Activated T-cell treated with anti-CD3 and anti-CD28 coated beads for 48 hours (primary cell): ENCODE measurements around the gene SNED1.

Experiments
- DNase-seq: peaks from one replicate; pipeline ENCODE4 v3.0.0-alpha.2; 2020; ENCODE audit warnings: low read depth

Gene SNED1

DNA sequence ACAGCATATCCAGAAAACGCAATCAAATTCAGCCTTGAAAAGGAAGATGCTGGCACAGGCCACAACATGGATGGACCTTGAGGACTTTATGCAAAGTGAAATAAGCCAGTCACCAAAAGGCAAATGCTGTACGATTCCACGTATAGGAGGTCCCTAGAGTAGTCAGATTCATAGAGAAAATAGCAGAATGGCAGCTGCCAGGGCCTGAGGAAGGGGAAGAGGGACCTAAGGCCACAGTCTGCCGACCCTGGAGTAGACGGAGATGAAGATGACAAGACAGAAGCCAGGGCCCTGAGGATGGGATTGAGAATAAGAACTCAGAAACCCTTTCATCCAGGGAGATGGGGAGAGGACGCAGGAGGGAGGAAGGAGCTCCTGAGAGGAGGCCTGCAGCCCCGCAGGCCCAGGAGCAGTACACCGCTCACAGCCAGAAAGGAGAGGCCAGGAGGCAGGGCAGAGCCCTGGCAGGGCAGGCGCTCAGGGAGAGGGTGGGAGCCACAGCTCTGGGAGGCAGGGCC, 111.7 kb downstream of the SNED1 start:
- DNase-seq = no peak

DNA sequence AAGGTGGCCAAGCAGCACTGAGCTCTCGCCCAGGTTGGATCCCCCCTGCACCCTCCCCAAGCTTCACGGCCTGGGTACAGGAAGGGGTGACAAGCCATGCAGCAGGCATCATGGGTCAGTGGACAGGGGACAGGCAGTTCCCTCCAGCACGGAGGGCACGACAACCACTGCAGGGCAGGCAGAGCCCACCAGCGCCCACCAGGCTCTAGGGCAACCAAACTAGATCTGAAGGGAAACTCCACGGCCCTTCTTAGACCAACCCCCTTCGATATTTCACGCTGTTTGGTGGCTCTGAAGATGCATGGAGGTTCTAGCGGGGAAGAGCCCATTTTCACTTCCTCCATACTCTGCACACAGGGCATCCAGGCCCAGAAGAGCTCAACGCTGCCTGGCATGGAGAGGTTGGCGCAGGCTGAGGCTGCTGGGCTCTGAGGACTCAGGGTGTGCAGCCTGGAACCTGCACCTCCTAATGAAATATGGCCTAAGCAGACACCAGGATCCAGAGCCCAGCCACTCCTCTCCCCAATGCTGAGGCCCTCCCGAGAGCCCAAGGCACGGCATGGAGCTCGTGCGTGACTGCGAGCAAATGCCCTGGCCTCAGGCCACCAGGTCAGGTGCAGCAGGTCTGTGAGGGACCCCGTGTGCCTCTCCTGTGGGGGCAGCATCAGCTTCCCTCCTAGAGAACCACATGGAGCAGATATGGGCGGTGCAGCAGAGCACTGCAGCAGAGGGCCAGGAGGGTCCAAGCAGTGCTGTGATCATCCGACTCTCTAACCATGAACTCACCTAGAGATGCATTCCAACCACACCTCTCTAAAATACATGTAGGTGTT, 112.4 kb downstream of the SNED1 start:
- no peak for DNase-seq

DNA sequence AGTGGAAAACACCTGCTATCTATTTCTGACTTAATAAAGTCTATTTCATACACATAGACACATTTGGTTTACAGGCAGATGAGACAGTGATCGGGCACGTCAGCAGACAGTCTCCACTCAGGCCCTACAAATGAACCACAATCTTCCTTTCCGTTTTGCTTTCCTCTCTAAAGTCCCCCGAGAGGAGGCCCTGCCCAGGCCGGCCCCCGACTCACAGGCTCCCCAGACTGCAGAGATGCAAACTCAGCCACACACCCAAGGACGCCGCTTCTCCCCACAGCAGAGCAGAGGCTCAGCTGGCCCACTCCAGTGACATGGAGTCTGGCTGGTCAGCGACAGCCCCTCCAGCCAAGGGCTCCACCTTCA, 113.0 kb downstream of the SNED1 start:
- no peak for DNase-seq

DNA sequence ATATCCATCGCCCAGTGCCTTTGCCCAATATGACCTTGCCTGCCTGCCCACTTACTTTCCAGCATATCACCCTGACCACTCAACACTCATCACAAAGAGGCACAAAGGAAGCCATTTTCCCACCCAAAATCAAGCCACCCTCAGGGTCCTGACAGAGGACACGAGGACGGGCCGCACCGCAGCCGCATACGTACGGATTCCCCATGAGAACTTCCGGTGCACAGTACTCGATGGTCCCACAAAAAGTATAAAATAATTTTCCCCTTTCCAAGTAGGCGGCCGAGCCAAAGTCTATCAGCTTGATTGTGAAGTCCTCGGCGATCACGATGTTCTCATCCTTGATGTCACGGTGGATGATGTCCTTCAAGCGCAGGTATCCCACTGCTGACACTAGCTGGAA, 113.6 kb downstream of the SNED1 start:
- no peak for DNase-seq

DNA sequence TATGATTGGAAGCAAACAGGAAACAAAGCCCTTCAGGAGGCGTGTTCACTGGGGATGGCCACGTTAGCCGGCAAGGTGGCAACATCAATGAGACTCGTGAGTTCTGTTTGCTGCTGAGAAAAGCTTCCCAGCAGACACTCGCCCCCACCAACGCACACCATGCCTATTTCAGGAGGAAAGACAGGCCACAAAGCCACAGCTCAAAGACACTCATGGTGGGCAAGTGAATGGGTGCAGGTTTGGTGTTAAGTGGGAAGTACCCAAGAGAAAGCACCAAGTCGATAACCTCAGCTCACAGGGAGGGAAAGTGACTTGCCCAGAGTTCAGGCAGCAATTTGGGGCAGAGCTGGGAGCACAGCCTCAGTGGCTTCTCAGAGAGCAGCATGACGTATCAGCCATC, 114.2 kb downstream of the SNED1 start:
- DNase-seq = peak; percentile 43

DNA sequence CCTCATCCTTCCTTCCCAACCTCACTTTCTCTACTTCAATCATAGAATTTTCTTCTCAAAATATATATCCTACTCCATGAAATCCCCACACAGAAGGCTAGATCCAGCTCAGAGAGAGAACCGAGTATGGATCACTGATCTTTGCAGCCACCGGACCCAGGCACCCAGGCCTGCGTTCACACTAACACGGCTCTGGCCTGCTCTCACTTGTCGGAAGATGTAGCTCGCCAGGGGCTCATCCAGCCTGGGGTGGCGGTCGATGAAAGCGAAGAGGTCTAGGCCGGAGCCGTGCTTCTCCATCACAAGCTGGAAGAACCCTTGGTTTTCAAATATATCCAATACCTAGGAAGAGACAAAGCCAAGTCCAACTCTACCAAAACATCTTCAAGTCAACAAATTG, 116.4 kb downstream of the SNED1 start:
- no peak for DNase-seq

DNA sequence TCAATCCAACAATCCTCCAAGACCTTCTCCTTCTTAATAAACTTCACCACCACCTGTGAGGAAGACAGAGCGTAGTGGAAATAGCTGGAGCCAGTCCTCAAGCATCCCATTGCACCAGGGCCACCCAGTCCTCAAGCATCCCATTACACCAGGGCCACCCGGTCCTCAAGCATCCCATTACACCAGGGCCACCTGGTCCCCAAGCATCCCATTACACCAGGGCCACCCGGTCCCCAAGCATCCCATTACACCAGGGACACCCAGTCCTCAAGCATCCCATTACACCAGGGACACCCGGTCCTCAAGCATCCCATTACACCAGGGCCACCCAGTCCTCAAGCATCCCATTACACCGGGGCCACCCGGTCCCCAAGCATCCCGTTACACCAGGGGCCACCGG, 116.9 kb downstream of the SNED1 start:
- DNase-seq = no peak

DNA sequence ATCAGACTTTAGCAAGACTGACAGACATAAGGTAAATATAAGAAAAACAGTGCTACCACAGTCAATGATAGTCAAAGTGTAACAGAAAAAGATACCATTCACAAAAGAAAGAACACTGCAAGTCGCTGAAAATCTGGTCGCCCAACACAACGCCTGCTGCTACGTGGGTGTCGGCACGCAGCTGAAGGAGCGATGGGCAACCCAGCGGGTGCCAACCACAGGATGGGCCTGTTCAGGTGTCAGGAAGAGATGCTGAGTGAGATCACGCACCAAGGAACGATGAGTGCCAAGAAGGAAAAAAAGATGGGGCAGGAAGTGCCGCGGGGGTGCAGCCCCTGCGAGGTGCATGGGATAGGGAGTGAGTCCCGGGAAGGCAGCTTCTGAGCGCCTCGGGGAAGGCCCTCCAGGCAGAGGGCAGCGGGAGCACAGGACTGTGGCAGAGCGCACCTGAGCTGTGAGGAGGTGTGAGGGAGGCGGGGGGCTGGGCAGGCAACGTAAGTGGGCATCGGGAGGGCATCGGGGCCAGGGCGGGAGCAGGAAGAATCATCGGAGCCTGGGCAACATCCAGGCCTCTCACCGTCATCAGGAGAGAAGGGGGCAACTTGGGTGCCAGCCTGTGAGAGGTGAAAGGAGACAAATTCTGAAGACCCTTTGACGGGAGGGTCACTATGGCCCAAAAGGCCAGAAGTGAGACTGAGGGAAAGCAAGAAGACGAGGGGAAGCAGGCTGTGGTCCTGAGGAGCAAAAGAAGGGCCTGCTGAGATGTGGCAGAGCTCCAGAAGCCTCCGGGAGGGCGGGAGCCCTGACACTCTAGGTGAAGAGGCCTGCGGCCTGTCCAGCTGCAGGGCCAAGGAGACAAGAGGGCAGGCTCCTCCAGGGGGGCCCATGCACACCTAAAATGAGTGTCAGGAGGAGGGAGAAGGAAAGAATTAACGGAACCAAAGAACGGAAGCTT, 118.5 kb downstream of the SNED1 start:
- no peak for DNase-seq

DNA sequence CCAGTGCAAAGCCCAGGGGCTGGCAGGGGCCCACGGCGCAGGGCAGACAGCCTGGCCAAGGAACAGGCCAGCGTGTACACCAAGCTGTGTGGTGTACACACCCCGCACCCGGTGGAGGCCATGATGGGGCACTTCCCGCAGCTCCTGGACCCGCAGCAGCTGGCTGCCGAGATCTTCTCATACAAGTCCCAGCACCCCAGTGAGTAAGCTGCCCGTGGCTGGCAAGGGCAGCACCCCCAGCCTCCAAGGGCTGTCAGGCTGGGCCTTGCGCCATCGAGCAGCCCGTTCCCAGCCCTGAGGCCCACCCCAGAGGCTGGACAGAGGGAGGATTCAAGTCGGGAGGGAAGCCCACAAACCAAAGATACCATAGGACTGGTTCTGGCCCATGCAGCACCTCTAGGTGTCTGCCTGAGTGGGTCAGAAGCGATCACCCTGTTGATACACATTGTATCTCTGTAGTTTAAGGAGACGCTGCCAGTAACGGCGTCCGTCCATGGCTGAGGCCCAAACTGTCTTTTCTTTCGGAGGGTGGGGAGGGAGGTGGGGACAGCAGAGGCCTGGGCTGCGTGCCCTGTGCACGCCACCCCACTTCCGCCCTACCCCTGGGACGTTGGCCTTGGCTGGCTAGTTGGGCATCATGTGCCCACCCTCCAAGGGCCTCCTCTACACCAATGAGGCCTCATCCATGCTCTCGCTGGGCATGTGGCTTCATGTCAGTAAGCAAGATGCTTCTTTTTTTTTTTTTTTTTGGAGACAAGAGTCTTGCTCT, 120.5 kb downstream of the SNED1 start:
- DNase-seq = no peak

DNA sequence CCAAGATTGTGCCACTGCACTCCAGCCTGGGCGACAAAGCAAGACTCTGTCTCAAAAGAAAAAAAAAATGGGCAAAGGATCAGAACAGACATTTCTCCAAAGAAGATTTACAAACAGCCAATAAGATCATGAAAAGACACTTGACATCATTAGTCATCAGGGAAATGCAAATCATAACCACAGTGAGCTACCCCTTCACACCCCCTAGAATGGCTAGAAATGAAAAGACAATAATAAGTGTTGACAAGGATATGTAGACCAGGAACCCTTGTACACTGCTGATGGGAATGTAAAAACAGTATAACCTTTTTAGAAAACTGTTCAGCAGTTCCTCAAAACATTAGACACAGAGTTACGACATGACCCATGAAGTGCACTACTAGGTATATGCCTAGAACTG, 122.0 kb downstream of the SNED1 start:
- DNase-seq = no peak

DNA sequence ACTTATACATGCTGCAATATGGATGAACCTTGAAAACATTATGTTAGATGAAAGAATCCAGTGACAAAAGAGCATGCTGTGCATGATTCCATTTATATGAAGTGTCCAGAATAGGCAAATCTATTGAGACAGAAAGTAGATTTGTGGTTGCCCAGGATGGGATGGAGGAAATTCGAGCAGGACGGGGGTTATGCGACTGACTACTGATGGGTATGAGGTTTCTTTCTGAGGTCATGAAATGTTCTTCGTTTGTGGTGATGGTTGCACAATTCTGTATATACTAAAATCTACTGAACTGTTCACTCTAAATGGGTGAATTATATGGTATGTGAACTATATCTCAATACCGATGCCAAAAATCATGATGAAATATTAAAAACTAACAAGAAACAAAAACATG, 122.6 kb downstream of the SNED1 start:
- DNase-seq = no peak

DNA sequence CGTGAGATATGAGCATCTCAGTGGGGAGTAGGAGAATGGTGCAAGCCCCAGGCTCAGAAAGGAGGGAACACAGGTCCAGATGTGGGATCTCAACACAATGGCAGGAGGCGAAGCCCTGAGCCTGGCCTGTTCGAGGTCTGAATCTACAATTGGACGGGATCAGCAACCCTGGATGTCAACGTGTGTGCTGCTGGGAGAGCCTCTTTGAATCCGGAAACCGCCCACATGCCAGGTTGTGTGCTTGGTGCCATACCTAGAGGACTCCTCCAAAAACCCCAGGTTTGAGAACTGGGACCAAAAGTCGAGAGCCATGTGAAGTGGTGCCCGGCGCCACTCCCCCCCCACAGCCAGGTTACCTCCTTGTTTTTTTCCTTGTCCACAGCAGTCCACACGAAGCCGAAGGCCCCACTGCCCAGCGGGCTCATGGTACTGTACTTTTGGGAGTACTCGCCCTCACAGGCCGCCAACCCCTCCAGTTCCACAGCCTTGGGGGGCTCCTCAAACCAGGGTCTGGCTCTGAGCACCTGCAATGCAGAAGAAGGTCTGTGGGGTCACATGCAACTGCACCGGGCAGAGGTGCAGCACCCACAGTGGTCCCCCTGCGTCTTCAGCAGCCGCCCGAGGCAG, 124.1 kb downstream of the SNED1 start:
- DNase-seq = no peak

DNA sequence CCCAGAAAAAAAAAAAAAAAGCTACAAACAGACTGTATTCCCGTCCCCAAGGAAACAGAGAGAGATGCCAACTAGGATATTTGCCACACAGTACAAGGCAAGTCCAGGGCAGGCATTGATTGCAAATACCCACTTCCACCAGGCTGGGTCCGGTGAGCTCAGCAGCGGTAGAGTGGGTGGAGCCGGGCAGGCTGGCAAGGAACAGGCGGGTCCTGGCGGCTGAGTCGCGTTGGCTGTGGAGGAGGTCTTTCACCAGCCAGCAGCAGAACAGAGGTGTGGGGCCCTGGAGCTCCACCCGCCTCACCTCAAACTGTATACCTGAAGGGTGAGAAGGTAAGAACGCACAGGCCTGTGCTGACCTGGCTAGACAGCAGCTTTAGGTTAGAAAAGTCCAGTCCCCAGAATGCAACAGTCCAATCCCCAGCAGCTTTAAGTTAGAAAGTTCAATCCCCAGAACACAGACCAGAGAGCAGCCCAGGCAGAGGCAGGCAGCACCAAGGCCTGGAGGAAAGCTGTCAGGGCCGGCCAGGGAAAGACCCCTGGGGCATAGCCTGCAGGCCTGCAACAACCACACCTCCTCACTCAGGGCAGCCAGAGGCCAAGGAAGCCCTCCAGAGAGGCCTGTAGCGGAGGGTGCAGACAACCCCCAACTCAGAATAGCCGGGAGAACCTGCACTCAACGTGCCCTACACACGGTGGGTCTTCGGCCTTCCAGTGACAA, 125.6 kb downstream of the SNED1 start:
- DNase-seq = no peak

DNA sequence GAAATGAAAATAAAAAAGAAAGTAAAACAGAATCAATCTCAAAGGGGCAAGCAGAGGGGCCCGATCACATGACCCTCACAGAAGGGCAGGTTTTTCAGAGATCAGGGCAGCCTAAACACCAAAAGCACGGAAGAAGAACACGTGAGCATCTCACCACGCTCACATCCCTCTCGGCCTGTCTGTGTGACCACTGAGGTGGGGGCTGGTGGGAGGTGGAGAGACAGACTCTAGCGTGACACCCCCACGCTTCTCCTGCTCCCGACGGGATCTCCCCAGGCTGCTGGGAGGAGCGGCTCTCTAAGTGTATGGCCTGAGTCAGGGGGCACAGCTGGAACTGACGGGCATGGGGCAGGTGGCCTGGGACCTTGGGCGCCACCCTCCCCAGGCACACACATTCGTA, 127.2 kb downstream of the SNED1 start:
- DNase-seq = no peak

DNA sequence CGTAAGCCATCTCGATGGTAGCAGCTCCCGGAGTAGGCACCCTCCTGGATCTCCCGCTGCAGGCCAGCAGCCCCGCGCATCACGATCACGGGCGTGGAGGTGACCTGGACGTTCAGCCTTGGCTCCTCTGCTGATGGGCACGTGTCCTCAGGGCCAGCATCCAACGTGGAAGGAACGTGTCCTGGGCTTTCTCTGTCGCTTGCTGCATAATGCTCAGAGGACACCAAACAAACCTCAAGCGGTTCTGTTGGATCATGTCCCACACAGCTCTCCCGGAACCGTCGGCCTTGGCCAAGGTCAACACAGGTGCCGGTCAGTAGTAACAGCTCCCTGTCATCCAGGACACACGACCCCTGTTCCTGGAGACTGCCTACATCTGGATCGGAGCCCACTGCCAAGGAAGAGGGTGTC, 127.8 kb downstream of the SNED1 start:
- DNase-seq = no peak

DNA sequence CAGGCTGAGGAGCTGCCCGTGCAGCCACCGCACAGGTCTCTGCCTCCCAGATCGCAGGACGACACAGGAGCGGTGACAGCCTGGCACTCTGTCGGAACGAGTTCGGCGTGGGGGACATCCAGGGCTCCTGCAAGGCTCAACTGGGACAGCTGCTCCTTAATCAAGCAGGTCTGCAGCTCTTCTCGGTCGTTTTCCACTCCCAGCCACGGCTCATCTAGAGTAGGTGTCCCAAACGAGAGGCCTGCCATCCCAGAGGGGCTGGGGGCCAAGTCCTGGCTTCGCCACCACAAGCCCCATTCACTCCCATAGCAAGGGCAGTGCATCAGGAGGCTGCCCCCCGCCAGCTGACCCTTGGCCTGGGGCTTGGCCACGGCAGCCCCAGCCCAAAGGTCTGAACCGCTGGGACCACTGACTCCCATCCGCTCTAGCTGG, 128.4 kb downstream of the SNED1 start:
- DNase-seq = no peak

DNA sequence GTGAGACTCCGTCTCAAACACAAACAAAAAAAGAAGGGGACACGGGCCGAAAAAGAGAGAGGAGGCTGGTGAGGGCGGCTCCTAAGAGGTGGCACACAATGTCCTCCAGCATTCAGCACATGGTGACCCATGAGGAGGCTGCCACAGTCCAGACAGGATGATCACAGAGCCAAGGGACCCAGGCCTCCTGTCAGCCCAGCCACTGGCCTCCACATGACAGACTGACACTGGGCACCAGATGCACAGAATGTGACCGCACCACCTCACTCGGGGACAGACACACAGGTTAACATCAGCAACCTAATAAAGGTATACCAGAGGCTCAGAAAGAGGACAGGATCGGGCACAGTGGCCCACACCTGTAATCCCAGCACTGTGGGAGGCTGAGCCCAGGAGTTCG, 129.8 kb downstream of the SNED1 start:
- DNase-seq = no peak

DNA sequence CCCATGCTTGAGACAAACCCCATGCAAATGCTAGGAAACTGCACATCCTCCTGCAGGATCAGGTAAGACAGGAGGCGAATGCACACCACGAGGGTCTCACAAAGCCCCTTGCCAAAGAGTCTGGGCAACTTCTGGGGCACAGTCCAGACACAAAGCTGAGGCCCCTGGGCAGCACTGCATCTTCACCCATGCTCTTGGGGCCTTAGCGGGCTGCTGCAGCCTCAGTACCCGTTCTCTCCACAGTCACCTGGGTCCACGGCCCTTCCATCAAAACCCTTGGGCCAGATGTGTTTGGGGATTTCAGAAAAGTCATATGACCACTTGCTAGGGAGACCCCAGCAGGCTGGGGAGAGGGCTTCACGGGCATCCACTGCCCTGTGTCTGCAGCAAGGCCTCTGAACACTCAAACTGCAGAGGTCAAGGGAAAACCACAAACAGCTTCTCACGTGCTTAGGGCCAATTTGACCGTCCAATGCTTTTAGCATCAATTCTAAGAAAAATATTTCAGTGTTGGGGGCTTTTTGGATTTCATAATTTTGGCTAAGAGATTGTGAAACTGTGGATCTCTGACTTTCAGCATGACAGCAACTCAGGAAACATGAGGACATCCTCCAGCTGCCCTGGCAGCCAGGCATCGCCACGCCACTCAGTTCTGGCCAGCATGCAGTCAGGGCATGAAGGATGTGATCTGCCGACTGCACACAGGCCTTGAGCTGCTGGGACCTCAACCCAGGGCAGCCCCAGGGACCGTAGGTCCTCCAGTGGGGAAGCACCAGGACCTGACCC, 130.9 kb downstream of the SNED1 start:
- DNase-seq = no peak

DNA sequence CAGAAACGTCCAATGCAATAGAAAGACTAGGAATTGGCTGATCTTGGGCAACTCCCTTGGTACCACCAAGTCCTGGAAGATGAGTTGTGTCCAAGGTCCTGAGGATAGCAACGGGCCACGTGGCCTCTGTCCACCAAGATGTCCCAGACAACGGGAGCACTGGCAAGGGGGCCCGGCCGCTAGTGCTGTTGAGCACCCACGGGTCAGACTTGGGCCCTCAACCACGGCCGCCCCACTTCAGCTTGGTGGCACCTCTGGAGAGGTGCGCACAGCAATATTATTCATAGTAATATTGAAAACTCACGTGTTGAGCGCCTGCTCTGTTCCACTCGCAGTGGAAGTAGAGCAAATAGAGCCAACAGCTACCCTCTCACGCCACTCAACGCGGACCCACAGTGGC, 131.9 kb downstream of the SNED1 start:
- no peak for DNase-seq

DNA sequence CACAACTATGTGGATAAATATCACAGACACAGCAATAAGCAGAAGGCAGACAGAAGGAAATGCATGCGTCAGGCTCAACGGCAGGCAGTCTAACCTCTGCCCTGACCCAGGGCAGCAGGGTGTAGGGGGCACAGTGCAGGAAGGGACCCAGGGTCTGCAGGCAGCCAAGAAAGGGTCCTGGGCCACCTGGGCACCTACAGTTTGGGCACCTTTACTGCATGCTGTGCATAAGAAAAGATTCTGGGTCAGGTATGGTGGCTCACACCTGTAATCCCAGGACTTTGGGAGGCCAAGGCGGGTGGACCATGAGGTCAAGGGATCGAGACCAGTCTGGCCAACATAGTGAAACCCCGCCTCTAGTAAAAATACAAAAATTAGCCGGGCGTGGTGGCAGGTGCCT, 133.1 kb downstream of the SNED1 start:
- DNase-seq = no peak
